Forelimb muscle (tissue), 1 donor: ENCODE measurements around the gene SREBF2. TPM values are rescaled to one million over a fixed set of nuclear protein-coding genes. Genes with fewer than 3 reads are reported as not detected.
"Not testable (repeated sequence)": the region's sequence is repeated elsewhere in the genome, so short reads cannot be mapped to it uniquely, and the experiment has no call there.

Experiments used
- DNase-seq: peaks from one replicate; pipeline ENCODE4 v3.0.0-alpha.2; 2013; ENCODE audit warnings: low read depth
- polyA plus RNA-seq: library from polyadenylated mRNA; unstranded; fragments of 120-200 nt; gene quantifications from one replicate; pipeline ENCODE4 v1.2.1, GENCODE V29; 2013; ENCODE audit not compliant: insufficient read length

Gene SREBF2
- polyA plus RNA-seq, 1 donor, result 84.4 TPM

DNA sequence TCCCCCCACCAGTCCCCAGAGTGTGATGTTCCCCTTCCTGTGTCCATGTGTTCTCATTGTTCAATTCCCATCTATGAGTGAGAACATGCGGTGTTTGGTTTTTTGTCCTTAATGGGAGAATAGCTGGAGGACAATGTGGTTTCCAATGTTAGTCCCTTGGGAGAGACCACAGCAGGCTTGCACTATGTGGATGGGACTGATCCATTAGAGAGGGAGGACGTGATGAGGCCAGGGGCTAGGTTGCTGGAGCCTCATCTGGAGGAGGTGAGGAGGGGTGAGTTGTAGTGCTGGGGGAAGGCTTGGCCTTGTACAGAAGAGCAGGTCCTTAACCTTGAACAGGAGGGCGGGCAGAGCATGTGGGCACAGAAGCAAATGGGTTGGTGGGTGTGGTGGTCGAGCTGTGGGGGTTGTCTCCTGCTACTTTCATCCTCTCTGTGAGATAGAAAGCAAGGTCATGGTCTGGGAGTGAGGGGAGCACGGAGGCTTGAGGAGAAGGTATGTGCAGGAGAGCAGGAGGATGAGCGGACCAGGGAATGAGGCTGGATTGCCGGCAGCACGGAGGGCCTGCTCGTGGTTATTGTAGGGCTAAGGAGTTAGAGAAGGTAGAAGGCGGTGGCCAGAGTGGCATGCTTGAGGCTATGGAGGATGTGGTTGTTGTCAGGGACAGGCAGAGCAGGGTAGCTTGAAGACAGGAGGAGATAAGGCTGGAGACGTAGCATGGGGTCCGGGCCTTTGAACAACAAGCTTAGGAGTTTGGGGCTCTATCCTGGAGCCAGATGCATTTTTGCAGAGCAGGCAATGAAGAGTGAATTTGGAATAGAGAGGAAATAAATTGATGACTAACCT is 11.2 kb upstream of the SREBF2 start:
- DNase-seq, result no peak

DNA sequence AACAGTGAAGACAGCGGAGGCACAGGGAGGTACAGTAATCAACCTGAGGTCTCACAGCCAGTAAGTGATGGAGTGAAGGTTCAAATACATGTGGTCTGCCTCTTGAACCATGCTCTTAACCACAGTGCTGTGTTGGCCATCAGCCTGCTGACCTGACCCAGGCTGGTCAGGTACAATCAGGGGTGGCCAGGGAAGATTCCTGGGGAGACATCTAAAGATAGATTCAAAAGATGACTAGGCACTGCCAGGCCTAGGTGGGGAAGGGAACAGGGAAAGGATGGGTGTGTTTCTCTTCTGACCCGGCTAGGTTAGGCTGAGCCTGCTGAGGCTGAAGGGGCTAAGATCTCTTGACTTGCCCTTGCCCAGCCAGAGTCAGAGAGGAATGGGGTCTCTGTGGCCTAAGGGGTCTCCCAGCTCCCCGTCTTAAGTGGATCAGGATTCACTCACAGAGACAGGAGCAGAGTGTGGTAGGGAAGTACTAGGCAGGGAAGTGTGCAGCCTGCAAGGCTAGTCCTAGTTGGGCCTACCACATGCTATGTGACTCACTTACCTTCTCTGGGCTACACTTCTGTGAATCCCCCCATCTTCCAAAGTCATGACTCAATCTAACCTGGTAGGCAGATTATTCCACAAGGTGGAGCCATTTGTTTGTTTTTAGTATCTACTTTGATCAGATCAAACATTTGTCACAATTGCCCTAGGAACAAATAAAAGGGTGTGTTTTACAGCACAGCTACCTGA is 10.4 kb upstream of the SREBF2 start:
- no peak for DNase-seq

DNA sequence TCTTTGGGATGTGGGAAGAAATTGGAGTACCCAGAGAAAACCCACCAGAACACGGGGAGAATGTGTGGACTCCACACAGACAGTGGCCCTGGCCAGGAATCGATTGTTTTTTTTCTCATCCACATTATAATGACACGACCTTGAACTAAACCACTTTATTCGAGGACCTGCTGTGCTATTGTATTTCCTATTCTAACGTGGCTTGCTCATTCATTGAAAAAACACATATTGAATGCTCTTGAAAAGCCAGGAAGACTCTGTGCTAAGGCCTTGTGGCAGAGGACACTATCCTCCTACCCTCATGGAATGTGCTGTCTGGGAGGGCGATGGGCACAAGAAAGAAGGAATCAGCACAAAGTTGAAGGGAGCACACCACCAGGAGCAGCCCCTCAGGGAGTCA is 9.1 kb upstream of the SREBF2 start:
- DNase-seq, result no peak

DNA sequence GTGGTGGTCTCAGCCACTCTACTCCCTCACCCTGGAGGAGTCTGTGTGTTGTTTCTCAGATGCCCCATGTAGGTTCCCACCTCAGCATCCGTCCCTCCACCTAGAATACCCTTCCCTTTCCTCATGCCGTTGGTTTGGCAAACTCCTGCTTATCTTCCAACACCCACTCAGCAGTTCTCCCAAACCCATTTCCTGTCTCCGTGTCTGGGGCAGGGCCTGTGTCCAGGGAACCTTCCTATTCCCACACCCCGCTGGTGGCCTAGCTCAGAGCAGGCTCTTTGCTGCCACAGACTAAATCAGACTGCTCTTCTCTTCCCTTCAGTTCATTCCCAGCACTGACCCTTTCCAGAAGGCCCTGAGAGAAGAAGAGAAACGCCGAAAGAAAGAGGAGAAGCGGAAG is 7.5 kb upstream of the SREBF2 start:
- DNase-seq, result no peak

DNA sequence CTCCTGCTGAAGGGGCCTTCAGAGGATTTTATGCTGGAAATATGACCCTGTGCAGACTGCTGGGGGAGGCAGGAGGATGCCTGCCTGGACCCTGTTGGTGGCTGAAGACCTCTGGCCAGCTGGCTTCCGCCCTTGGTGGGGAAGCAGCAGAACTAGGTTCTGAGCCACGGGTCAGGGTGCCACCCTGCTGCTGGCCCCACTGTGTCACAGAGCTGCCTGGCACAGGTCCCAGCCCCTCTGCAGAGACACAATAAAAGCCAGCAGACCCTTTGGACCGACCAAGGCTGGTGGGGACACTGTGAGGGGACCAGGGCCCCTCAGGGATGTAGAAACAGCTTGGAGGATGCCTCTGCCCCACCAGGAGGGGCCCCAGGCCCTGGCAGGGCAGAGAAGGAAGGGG is 6.9 kb upstream of the SREBF2 start:
- no peak for DNase-seq

DNA sequence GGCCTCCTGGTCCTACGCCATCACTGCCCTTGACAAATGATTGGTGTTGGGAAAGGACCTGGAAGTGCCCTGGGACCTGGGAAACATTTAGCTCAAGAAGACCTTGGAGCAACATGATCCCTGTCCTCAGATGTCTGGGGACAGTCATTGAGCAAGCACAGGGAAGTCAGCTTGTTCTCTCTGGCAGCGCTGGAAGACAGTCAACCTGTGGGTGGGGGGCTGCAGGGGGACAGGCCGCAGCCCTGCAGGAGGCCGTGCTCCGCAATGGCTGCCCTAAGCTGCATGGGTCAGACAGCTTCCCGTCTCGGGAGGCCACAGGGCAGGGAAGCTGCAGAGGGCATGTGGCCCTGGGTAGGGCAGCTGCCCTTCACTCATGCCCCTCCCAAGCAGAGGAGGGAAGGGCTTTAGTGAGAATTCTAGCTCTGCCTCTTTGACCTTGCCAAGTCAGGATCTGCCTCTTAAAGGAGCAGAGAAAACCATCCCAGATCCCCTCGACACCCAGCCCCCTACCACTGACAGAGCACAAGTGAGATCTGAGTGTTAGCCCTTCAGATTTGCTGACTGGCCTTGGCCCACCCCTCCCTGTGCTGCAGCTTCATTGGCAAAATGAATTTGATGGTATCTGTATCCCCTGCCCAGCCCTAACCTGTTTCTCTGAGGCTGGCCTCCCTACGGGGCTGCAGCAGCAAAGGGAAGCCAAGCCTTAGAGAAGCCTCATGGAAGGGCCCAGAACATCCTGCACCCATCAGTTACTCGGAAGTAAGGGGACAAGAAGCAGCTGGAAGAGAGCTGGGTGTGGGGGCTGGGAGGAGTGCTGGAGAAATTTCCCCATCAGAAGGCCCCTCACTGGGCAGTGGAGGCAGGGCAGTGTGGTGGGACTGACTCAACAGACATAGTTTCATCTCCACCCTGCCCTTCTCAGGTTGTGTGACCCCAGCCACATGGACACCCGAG is 6.2 kb upstream of the SREBF2 start:
- no peak for DNase-seq

DNA sequence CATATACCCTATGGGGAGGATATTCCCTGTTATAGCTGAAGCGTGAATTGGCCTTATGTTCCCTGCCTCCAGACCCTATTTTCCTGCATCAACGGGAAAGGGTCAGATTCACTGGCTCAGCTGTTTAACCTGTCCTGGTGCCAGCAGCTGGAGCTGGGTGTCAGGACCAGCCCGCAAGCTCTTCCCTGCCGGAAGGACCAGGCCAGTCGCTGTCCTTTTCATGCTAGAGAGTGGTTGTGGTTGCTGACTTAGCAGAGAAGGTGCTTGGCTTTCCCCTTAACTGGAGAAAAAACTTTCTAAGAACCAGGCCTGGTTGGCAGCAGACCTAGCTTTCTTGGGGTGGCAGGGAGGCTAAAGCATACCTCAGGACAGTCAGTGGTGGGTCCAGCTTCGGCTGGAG is 5.2 kb upstream of the SREBF2 start:
- DNase-seq, result no peak

DNA sequence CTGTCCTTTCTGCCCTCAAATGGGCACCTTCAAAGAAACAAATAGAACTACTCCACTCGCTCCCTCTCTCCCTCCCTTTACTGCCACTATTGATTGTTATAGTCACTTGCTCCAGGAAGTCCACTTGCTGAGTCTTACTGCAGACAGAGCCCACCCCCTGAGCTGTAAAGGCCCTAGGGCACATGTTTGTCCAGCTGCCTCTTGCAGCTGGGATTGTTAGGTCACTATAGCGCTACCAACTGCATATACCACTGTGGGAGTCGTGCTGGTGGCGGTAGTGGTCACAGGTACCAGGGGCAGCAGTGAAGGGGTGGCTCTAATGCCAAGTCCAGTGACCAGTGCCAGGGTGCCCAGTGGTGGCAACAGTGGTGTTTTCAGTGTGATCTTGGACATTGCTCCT is 4.4 kb upstream of the SREBF2 start:
- DNase-seq, result no peak

DNA sequence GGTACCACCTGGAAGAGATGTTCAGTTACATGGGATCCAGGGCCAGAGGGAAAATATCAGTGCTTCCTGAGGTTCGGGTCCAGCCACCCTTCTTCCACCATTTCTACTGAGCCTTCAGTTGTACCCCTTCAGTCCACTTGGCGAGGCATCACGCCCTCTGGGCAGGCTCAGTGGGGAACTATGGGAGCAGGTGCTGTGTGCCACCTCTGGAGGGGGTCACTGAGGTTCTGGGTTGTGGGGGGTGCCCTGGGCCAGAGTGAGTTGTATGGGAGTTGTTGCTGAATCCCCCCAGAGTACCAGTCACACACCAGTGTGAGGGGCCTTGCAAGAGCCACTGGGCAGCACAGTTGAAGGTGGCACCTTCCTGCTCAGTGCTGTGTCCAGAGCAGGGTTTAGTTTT is 2.7 kb upstream of the SREBF2 start:
- DNase-seq, result no peak

DNA sequence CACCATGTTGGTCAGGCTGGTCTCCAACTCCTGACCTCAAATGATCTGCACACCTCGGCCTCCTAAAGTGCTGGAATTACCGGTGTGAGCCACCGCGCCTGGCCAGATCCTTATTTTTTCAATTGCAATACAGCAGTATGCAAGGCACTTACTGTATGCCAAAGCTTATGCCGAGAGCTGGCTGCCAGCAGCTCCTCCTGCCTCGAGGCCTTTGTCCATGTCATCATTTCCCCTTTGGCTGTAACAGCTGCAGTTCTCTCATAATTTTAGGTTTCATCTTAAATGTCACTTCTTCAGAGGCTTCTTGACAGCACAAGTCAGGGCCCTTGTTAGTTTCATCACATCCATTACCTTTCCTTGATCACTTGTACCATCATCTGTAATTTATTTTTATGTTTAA is 1.5 kb upstream of the SREBF2 start:
- no peak for DNase-seq

DNA sequence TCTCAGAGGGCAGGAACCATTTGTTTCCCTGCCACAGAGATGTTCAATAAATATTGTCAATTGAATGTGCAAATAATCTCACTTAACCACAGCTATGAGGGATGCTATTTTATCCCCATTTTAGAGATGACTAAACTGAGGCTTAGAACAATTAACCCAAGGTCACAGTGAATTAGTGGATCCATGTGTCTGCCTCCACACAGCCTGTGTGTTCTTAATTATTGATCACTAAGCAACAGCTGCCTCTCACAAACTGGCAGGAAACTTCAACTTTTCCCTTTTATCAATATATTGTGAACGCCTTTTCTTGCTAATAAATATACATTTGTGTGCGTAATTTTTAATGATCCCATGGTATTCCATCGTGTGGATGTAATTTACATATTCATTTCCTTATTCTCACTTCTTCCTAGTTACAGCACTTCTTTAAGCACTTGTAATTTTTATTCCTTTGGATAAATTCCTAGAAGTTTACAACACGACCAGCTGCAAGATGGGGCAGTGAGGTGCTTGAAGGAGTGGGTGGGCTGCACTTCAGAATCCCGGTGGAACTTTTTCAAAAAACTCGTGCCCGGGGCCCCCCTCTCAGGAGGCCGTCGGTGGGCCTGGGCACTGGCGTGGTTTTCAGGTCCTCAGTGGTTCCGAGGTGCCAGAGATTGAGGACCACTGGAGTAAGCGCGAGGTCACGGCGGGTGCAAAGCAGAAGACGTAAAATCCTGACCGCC is 915 bp upstream of the SREBF2 start:
- DNase-seq, result no peak

DNA sequence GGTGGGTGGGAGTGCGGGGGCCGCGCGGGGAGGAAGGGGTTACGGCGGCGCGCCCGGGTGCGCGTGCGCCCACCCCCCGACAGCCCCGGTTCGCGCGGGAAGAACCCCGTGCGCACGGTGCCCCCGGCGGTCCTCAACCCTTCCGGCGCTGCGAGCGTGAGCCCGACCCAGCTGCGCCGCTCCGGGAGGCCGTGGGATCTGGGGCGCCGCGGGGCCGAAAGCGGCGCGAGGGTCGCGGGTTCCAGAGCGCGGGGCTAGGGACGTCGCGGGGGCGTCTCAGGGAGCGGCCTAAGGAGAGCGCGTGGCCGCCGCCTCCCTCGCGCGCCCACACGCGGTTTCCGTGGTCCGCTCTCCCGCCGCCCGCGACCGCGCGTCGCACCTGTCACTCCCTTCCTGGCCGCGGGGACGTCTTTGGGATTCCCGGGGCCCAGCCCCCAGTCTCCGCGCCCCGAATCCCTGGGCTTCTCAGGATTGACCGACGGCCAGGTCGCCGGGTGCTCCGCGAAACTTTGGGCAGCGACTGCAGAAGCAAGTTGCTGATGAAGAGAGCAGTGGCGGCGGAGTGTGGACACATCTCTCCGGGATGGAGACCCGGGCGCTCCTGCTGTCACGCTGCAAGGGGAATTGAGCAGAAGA is 582 bp downstream of the SREBF2 start:
- DNase-seq, result no peak

DNA sequence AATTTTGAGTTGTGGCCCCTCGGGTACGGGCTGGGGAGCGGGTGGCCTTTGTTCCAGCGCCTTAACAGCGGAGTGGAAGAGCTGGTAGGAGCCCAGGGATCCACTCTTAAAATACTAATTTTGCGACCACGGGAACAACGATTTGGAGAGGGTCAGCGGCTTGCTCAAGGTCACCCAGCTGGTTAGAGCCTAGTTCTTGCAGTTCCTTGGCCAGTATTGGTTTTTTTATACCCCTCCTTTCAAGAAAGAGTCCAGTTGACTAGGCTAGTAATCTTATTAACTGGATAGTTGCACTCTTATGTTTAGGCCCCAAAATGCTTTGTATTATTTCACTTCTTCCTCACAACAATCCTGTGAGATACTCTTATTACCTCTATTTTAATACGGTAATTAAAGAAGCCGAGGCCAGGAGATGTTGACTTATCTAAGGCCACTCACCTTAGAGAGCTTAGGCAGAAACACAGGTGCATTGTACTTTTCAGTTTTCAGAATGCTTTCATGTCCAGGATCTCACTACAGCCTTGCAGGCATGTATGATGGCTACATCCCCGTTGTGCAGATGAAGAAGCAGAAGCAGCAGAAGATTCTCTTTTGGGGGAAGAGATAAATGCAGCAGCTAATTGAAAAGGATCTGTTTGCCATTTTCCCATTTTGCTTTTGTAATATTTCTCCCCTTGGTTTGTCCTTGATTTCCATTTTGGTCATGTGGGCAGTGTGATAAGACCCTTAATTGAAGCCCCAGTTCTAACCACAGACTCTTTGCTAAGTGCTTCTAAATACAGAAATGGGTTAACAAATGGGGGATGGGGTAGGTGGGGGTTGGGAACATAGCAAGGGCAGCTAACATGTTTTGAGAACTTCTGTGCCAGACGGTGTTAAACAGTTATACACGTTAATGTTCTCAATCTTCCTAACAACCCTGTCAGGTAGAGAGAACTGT is 1.4 kb downstream of the SREBF2 start:
- DNase-seq, result no peak

DNA sequence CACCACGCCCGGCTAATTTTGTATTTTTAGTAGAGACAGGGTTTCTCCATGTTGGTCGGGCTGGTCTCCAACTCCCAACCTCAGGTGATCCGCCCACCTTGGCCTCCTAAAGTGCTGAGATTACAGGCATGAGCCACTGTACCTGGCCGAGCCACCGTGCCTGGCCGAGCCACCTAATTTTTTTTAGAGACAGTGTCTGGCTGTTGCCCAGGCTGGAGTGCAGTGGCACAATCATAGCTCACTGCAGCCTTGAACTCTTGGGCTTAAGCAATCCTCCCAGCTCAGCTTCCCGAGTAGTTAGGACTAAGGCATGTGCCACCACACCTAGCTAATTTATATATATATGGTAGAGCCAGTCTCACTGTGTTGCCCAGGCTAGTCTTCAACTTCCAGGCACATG is 2.6 kb downstream of the SREBF2 start:
- DNase-seq, result not testable (repeated sequence)

DNA sequence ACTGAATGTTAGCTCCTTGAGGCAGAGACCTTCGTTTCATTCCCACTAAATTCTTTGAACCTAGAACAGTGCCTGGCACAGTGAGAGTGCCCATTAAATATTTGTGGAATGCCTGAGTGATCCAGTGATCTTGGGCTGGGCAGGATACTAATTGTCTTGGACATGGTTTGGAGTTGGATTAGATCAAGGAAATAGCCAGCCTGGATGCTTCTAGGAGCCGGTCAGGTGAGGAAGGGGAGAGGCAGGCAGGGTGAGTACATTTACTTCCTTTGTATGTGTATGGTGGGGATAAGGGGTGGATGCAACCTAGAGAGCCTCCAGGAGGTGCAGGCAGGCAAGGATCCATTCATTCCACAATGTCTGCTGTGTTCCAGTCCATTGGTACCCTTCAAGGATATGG is 3.6 kb downstream of the SREBF2 start:
- no peak for DNase-seq

DNA sequence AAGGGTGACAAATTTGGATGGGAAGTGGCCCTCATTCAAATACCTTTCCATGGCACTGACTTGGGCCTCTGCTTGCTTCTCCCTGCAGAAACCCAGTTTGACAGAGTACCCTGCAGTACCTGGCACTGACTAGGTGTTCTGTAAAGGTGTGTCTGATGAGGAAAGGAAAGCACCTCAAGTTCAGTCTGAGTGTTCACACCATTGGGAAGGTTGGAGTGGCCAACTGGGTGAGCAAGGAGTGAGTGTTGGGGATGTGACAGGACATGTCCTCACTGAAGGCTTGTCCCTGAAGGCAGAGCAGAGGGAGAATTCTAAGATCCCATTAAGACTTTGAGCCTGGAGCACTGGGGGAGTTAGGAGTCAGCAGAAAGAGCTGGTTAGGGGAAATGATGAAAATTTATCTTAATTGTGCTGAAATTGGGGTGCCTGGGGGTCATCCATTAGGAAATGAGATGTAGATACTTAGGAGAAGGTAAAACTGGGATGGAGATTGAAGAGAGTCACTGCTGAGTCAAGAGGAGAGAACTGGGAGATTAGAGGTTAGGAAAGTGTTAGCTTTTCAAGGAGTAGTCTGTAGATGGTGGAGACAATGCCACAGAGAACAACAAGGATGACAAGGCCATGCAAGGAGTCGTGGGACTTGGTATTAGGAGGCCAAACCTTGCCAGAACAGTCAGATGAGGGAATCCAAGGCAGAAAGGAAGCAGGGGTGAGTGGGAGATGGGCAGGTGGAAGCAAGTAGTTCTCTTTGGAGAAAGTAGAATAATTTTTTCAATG is 6.1 kb downstream of the SREBF2 start:
- no peak for DNase-seq

DNA sequence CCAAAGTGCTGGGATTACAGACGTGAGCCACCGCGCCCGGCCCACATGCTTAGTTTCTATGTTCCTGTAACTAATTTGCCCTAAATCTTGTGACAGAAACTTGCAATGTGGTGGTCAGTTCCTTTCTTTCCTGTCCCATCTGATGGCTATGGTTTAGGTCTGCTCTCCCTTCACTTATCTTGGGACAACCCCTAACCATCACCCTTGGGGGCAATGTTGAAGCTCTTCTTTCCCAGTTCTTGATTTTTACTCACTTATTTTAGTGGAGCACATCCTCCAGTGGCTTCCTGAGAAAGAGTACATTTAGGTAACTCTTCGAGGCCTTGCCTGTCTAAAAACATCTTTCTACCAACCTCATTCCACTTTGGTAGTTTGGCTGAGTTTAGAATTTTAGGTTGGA is 7.3 kb downstream of the SREBF2 start:
- DNase-seq, result no peak

DNA sequence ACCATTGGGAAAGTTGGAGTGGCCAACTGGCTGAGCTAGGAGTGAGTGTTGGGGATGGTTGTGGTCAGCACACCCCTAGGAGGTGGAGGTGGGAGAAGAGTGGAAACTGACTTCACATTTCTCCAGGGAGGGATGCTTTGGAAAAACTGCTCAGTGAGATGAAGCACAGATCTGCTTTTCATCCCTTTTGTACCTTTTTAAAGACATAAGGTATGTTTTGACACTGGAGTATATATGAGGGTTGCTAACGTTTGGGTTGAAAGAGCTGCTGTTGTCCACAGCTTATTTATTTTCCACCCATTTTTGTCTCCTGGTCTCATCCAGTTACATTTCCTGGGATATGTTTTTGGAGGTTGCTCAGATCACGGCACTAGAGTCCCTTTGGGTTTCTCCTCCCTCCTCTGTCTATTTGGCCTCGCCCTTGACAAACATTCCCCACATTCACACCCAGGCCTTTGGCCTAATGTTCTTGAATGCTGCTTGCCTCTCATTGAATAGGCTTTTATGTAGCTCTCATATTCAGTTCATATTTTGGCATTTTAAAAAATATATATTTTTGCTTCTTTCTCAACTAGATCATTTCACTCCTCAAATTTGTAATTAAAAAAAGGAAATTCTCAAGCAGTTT is 8.3 kb downstream of the SREBF2 start:
- DNase-seq, result no peak
